Amniotic epithelial cell (primary cell): Measurements from ENCODE around the gene CHID1.
A peak's percentile ranks its signal among the peaks of the same experiment; 100 is the strongest.

Experiments
- DNase-seq: peaks from one replicate; pipeline ENCODE4 v3.0.0-alpha.2; 2010; ENCODE audit warnings: low read depth

The CHID1 gene

DNA sequence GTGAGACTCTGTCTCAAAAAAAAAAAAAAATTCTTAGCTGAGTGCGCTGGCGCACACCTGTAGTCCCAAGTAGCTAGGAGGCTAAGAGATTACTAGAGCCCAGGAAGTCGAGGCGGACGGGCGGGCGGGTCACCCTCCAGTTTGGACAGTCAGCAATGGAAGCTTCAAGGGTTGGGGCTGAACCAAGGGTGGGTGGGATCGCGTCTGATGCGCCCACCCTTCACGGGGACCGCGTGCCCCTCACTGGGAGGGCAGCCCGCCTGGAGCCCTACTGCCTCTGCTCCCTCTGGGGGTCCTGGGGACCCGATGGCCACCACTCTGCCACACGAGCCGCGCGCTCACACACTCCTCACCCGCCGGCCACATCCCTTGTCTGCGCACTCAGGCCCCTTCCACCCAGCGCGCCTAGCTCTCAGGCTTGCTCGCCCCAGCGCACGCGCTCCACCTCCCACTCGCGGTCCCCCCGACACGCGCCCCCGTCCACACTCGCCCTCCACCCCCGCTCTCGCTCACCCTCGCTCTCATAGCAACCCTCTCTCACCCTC is 494 bp downstream of the CHID1 start:
- no peak for DNase-seq

DNA sequence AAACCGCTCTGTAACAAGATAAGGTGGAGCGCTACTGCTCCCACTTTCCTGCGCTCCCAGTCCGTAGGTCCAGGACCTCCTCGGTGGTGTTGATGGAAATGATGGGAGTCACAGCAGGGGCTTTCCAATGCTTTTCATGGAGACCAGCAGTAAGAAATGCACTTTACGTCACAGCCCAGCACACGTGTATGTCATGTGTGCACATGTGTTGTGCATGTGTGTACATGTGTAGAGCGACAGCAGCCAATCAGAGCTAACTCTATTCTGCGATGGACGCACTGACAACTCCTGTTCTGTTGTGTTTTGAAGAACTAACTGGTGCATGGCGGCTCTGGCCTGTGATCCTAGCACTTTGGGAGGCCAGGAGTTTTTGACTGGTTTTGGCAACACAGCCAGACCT is 1.2 kb downstream of the CHID1 start:
- DNase-seq: no peak

DNA sequence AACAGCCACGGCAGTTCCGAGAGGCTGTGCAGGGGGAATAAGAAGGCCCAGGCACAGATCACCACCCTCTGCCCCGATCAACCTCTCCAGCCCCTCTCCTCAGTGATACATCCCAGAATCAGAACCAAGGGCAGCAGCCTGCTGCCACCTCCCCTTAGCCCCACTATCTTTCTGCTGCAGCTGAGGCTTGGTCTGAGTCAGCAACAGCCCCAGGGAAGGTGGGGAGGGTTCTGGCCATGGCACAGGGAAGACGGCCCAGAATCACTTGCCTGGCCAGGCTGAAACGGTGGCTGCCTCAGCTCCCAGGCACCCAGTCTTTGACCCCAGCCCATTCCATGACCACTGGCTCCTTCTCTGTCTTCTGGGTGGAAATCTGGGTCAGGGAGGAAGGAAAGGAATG is 2.3 kb downstream of the CHID1 start:
- DNase-seq: no peak

DNA sequence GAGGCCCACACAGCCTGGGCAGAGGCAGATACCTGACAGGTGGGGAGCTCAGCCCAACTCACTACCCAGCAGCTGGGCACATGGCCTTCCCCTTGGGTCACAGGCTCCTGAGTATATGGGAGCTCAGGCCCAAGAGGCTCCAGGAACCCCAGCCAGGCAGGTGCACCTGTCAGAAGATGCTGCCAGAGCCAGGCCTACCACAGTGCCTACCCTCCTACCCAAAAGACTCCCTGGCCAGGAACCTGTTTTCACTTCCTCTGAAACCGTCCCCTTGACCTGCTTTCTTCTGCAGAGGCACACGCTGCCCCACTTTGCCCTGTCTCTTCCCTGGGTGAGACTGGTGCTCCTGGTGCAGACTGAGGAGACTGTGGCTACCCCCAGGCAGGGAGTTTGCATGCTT is 2.9 kb downstream of the CHID1 start:
- DNase-seq: no peak

DNA sequence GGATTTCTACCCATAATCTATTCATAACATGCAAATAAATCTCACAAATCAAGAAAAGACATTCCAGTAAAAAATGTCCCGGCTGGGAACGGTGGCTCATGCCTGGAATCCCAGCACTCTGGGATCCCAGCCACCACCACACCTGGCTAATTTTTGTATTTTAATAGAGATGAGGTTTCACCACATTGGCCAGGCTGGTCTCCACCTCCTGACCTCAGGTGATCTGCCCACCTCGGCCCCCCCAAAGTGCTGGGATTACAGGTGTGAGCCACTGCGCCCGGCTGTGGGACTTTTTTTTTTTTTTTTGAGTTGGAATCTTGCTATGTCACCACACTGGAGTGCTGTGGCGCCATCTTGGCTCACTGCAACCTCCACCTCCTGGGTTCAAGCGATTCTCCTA is 4.7 kb downstream of the CHID1 start:
- no peak for DNase-seq

DNA sequence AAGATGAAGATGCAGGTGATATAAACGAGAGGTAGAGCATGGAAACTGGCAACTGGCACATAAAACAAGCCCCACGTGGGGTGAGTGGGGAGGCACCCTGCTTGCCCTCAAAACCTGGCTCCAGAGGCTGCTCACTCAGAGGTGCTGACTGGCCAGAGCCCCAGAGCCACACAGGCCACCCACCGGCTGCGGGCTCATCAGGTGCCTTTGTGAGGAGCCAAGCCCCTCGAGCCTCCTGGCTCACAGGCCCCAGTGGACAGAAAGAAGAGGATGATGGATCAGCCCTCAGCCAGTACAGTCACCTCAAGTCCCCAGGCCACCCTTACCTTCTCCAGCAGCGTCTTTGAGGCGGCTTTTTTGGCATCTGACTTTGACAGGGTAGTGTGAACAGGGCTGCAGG is 6.2 kb downstream of the CHID1 start:
- no peak for DNase-seq

DNA sequence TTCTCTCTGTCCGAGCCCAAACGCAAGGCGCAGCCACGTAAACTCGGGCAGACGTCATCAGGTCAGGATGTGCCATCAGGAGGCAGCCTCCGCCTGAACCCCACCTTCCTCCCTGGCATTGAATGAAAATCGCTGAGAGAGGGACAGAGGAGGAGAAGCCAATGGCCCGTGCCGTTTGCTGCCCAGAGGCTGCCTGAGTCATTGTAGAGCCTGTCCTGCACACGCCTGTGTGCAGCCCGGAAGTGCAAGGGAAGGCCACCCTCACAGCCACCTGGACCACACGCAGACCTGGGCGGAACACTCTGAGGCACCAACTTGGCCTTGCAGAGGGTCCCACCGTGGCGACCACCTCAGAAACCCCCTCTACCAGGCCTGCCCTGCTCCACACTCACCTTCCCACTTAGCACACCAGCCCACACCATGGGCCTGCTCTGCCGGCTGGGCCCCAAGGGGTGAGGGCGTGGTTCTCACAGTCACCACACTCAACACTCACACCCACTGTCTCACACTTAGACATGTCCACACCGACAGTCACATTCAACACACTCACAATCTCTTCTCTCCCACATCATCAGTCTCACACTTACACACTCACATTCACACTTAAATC is 9.1 kb downstream of the CHID1 start:
- DNase-seq: no peak

DNA sequence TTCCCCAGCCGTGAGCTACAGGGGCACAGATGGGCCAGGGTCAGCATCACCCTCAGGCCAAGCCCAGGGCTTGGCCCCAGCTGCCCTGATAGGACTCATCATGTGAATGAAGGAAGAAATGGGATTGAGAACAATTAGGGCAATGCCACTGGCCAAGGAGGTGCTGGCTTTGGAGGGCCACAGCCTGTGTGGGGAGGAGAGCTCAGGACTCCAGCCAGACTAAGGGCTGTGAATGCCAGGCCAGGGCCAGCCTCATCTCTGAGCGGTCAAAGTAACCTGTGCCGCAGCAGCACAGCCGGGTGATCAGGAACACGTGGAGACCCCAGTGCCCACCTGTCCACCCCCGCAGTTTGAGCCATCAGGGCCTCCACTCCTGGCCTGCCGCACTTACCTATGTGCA is 10.1 kb downstream of the CHID1 start:
- DNase-seq: no peak

DNA sequence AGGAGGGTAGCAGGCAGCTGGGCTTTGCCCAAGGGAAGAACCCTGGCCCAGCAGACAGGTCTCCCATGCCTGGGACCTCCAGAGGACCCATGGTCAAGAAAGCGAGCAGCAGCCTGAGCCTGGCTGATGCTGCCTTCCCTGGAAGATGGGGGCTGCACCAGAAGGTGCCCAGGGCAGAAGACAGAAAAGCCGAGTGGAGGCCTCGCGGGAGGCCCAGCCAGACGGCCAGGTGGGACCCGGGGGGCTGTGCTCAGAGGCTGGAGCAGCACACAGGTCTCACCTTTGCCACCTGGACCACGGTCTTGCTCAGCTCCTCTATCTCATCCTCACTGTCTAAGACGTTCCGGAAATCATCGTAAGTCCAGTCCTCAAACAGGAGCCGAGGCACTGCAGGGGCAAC is 10.9 kb downstream of the CHID1 start:
- no peak for DNase-seq

DNA sequence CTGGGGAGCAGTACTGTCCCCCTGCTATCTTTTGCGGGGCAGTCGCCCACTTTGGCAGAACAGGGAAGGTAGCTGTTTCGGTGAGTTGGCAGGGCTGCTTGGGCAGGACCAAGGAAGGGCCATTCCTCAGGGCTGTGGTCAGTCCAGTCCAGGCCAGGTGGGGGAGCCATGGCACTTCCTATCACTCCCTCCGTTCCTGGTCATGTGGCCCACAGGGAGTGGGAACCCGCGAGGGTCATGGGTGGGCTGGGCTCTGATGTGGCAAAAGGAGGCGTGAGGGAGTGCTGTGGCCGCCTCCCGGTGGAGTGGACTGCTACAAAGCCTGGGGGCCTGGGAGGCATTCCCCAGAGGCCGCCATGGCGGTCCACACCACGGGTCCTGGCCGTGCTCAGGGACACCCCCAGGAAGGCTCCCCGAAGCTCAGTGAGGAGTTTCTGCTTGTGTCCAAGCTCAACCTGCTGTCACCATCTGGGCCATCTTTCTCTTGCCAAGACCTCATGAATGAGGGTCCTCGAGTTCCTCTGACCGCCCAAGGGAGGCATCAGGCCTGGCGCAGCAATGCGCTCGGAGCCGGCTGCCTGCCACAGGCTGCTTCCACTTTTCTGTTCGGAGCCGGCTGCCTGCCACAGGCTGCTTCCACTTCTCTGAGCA is 11.9 kb downstream of the CHID1 start:
- DNase-seq: peak; percentile 29

DNA sequence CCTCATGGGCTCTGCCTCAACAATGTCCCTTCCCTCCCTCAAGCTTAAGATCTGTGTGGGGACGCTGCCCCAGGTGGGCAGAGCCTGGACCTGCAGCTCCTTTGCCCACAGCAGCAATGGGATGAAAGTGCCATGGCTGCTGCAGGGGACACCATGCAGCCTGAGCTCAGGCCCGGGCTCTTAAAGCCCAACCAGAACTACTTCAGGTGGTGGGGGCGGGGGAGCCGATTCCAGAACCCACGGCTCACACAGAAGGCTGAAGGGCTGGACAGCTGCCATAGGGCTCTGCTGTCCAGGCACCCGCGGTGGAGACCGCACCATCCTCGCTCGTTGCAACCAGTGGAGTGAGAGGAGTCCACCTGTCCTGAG is 12.5 kb downstream of the CHID1 start:
- no peak for DNase-seq

DNA sequence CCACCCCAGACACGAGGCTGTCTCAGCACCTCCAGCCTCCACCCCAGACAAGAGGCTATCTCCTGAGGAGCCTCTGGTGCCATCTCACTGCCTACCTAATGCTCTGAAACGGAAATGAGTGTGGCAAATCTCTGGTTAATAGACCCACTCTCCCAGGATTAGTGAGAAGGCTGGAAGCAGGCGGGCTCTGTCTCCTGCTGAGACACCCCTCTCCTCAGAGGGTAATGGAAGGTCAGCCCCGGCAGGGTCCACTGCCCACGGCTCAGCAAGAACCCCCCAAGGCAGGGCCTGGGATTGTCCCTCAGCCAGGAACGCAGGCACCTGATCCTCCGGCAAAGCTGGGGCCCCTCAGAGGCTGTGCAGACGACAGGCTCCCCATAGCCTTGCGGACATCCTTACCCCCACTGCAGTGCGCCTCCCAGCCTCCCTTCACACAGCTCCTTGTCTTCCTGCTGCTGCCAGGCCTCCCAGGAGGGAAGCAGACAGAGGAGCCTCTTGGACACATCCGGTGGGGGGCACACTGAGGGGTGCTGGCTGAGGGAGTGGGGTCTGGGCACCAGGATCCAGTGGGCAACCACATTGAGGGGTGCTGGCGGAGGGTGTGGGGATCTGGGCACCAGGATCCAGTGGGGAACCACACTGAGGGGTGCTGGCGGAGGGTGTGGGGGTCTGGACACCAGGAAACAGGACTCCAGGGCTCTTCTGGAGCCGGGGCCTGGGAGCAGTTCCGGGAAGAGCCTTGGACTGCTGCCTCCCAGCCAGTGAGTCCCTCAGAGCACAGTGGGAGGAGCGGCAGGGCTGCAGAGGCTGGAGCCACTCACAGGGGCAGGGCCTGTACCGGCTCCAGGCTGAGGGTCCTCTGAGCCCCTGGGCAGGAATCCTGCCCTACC is 13.1 kb downstream of the CHID1 start:
- DNase-seq: no peak

DNA sequence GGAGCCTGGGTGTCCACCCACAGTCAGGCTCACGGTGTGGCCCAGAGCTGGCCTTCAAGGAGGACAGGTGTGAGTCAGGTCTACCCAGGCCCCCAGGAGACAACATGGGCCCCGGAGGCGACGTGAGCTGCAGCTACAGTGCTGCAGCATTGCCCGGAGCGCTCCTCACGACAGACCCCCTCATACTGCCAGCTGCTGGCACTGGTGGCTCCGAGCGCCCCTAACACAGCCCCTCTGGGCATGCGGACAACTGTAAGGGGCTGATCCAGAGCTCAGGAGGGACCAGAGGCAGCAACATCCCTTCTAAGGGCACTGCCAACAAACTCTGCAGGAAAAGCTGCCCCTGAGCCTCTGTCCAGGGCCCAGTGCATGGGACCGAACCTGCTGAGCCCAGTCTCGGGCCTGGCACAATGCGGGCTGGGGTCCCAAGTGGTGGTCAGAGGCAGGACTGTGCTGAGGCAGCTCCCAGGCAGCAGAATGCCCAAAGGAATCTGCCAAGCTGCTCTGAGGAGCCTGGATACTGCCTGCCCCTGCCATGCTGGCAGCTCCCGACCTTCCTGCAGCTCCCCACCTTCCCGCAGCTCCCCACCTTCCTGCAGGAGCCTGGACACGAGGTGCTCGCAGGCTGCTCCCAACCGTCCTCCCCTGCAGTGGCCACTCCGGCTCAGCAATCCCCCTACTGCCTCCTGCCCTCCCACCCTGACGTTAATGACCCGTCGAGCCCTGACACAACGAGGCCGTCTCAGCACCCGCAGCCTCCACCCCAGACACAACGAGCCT is 15.1 kb downstream of the CHID1 start:
- DNase-seq: no peak

DNA sequence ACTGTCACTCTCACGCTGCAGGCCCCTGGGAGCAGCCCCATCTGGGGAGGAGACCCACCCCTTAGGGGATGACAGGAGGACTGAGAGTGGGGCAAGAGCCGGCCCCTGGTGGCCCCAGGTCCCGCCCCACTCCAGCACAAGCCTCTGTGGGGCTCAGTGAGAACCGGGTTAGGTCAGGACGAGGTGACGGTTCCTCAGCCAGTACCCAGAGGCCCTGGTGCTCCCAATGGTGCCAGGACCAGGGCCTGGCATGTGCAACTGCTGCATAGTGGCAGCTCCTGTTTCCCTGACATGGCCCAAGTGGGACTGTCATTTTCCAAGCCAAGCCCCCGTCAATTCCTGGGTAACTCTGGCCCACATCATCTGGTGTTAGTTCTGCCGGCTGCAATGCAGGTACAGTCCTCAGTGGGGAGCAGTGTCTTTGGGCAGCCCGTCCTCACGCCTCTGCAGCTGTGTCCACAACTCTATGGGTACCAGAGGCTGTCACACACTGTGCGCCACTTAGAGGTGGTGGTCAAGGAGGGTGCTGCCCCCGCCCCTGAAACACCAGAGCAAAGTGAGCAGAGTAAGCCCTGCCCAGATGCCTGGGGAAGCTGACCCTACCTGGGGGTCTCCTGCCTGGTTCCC is 15.9 kb downstream of the CHID1 start:
- no peak for DNase-seq

DNA sequence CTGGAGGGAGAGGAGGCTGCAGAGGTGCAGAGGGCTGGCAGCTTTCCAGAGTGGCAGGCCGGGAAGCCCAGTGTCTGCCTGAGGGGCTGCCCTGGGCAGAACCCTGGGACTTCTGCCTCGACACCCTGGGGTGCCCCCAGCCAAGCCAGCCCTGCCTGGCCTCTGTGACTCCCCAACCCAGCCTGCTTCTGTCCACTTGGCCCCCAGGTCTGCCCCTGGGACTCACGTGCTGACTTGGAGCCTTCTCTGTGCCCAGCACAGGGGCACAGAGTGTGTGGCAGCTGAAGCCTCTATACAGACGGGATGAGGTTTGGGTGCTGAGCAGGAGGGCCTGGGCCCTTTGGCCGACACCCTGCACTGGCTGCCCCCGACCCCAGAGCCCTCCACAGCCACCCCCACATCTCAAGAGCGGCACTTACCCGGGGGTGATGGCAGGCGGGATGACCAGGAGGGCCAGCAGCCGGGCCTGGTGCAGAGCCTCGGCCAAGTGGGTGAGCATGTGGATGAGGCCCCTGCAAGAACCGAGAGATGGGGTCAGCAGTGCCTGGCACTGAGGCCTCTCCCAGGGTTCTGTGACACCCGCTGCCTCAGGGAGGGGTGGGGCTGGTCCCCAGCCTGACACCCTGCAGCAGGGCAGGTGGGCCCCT is 17.5 kb downstream of the CHID1 start:
- no peak for DNase-seq

DNA sequence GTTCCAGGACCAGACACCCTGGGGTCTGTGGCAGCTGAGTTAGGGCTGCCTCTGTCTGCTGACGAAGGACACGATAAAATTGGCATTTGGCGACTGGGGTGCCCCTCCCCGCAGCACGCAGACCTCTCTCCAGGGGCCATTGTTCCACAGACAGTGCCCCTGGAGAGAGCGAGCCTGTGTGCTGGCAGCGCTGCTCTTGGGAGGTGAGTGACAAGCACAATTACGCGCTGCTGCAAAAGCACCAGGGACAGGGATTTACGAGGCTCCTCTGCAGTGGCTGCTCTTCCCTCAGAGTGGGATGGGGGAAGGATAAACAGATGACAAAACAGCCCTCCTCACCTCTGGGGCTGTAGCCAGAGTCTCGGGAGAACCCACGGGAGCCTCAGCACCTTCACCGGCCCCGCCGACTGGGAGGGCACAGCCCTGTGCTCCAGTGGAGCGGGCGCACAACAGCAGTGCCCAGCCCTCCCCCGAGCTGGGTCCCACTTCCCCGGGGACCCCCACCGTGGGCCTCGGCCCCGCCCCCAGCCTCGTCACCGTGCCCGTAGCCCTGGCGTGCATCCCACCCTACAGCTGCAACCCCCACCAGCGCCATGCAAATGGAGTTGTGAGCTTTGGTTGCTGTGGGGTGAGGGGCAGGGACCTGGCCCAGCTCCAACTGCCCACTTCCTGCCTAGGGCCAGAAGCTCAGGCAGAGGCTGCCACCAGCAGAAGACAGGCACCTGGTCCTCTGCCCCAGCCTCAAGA is 19.6 kb downstream of the CHID1 start:
- DNase-seq: no peak

DNA sequence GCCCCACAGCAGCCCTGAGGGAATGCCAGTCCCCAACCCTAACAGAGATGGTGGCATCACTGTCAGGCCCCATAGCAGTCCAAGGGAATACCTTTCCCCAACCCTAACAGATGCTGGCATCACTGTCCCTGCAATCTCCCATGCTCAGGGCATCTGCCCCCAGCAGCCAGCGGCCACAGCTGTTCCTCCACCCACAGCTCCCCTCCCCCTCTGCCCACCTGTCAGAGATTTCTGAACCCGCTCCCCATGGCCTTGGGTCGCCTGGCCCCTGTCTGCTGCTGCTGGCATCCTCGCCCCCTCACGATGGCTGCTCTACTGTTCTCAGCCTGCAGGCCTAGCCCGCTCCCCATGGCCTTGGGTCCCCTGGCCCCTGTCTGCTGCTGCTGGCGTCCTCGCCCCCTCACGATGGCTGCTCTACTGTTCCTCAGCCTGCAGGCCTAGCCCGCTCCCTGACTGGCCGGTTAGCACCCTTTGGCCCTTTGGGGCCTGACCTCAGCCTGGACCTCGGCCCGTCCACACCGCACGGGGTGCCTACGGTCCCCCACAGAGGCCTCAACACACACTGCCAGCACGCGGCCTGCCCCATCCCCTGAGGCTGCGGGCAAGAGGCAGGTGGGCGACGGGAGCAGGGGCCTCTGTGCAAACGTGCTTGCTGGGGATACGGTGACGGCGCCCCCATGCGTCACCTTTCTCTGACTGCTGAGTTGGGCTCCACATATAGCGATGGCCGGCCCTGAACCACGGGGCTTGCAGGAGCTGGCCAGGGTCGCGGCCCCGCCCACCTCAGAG is 20.7 kb downstream of the CHID1 start:
- no peak for DNase-seq

DNA sequence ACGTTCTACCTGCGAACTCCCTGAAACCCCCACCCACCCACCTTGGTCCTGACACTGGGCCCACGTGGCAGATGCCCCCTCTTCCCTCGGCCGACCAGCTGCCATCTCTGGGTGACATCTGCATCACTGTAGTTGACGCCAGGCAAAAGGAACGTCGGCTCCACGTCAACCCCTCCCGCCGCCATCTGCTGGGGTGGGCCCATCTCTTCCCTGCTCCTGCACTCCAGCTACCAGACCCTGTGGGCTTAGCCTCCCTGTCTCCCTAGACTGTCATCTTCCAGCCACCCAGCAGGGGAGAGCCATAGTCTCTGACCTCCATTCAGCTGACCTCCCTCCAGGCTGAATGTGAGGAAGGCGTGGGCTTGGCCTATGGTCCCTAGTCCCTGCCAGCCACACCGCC is 21.4 kb downstream of the CHID1 start:
- no peak for DNase-seq

DNA sequence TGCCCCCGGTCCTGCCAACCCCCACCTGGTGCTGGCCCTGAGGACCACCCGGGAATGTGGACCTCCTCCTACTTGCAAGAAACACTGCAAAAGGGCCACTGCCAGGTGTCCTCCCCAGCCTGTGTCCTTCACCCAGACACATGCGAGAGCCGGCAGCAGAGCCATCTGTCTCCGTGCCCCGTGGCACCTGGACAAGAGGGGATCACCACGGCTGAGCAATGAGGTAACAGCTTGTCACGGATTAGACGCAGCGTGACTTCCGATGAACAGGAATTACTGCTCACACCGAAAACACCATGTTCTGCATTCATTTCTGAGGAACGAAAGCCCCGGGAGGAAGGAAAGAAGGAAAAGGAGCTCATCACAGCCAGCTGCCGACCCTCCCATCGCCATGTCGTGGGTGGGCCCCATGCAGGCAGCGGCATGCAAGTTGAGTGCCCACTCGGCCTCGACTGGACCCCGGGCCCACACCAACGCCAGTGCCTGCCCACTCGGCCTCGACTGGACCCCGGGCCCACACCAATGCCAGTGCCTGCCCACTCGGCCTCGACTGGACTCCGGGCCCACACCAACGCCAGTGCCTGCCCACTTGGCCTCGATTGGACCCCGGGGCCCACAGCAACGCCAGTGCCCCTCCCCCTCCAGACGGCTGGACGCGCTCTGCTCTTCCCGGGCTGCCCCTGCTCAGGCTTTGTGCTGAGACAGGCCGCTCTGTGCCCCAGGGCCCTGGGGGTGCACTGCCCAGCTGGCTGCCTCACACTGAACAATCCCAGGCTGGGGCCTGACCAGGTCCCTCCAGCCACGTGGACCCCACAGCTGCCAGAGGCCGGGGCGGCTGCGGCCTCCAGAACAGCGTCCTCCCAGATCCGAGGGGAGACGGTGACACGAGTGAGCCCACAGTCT is 22.0 kb downstream of the CHID1 start:
- DNase-seq: no peak
